ENCODE measurements around the gene SH3BP1.
"Not testable (repeated sequence)": the region's sequence is repeated elsewhere in the genome, so short reads cannot be mapped to it uniquely, and the experiment has no call there.

The SH3BP1 gene

DNA sequence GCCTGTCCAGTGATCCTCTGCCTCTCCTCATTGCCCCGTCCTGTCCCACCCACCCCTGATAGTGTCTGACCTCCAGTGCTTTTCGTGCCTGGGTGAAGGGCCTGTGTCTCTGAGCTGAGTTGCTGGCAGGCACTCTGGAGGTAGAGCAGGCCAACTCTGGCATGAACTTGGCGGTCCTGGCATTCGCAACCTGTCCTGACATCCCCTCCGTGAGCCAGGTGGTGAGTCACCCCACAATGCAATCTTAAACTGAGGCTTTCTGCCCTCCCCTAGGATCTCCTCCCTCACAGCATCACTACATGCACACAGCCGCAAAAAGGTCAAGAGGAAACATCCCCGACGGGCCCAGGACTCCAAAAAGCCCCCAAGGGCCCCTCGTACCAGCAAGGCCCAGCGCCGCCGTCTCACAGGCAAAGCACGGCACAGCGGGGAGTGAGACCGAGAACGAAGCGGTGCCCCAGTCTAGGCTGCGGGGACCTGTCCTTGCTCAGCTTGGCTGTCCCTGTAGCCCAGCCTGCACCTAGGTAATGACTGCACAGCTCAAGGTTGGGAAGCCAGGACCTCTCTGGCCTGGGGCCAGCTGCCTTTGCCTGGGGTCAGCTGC is 51.5 kb downstream of the SH3BP1 start:
- H3K27me3 Mint-ChIP-seq: no peaks in the 10 kb centered on the region
- H3K36me3 Mint-ChIP-seq: peaks cover 40% of the 10 kb centered on the region

DNA sequence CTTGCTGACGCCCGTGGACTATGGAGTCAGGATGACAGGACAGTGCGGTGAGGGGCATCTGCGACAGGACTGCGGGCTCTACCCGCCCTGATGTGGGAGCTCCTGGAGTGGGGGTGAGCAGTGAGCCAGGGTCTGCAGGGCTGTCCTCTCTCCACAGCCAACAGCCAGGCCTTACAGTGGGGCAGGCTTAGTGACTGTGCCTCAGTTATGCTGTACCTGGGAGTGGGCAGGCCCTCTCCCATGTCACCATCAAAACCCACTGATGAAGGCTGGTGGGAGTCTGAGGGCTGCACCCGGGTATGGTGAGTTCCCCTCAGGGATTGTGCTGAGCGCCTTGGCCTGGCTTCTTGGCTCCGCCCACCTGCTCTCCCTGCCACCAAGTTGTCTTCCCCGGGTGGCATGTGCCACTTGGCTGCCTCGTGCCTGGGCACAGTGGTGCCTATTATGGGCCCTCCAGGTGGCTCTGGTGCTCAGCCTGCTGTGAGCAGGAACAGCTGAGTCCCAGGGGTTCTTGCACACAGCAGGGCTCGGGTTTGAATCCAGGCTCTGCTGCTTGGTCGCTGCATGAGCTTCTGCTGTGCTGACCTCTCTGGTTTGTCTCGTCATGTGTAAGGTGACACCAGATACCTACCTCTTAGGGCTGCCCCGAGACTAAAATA is 53.3 kb downstream of the SH3BP1 start:
- DNase-seq: no peak
- Mint-ChIP-seq H3K4me1 (peaks cover 23% of the 10 kb centered on the region), H3K27ac (no peak overlapping the region), H3K27me3 (no peaks in the 10 kb centered on the region), H3K4me3 (no peak overlapping the region), H3K36me3 (peaks cover 34% of the 10 kb centered on the region), H3K9me3 (no peaks in the 10 kb centered on the region)
- CTCF ChIA-PET: interaction anchor here (1.3 to 1.8 kb wide), 2 partner anchors 11 to 50 kb away, joined by 5 to 6 read pairs; no protein-coding TSS in a partner anchor

More for the DNA sequence above, 51.5 kb downstream of the SH3BP1 start:
- CTCF ChIA-PET: interaction anchor here (1.3 to 1.8 kb wide), 2 partner anchors 10 to 48 kb away, joined by 5 to 6 read pairs; no protein-coding TSS in a partner anchor
- H3K4me3 Mint-ChIP-seq: no peak overlapping the region
- H3K9me3 Mint-ChIP-seq: no peaks in the 10 kb centered on the region
- DNase-seq: no peak
- peaks cover 24% of the 10 kb centered on the region for H3K4me1 Mint-ChIP-seq
- H3K27ac Mint-ChIP-seq: no peak overlapping the region

DNA sequence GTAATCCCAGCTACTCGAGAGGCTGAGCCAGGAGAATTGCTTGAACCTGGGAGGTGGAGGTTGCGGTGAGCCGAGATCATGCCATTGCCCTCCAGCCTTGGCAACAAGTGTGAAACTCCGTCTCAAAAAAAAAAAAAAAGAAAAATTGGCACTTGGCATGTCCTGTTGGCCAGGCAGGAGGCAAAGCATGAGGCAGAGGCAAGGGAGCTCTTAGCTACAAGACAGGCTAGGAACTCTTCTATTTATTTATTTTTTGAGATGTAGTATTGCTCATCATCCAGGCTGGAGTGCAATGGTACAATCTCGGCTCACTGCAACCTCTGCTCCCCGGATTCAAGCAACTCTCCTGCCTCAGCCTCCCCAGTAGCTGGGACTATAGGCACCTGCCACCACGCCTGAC is 54.7 kb downstream of the SH3BP1 start:
- H3K4me3 Mint-ChIP-seq, DNase-seq, H3K27me3 Mint-ChIP-seq, H3K27ac Mint-ChIP-seq, H3K9me3 Mint-ChIP-seq: not testable (repeated sequence)
- CTCF ChIA-PET: interaction anchor here (0.6 to 3.0 kb wide), 2 partner anchors 51 to 1249 kb away, joined by 3 to 10 read pairs; no protein-coding TSS in a partner anchor
- peaks cover 15% of the 10 kb centered on the region for H3K4me1 Mint-ChIP-seq
- H3K36me3 Mint-ChIP-seq: peaks cover 25% of the 10 kb centered on the region

DNA sequence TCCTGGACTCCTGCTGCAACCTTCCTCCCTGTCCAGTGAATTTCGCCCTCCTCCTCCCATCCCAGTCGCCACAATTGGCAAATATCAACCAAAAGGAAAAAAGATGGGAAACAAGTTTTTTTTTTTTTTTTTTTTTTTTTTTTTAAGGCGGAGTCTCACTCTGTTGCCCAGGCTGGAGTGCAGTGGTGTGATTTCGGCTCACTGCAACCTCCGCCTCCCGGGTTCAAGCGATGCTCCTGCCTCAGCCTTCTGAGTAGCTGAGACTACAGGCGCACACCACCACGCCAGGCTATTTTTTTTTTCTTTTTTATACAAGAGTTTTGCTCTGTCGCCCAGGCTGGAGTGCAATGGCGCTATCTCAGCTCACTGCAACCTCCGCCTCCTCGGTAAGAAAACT is 56.8 kb downstream of the SH3BP1 start:
- not testable (repeated sequence) for DNase-seq, H3K9me3 Mint-ChIP-seq
- peak overlapping the region; percentile 46 for H3K4me3 Mint-ChIP-seq

DNA sequence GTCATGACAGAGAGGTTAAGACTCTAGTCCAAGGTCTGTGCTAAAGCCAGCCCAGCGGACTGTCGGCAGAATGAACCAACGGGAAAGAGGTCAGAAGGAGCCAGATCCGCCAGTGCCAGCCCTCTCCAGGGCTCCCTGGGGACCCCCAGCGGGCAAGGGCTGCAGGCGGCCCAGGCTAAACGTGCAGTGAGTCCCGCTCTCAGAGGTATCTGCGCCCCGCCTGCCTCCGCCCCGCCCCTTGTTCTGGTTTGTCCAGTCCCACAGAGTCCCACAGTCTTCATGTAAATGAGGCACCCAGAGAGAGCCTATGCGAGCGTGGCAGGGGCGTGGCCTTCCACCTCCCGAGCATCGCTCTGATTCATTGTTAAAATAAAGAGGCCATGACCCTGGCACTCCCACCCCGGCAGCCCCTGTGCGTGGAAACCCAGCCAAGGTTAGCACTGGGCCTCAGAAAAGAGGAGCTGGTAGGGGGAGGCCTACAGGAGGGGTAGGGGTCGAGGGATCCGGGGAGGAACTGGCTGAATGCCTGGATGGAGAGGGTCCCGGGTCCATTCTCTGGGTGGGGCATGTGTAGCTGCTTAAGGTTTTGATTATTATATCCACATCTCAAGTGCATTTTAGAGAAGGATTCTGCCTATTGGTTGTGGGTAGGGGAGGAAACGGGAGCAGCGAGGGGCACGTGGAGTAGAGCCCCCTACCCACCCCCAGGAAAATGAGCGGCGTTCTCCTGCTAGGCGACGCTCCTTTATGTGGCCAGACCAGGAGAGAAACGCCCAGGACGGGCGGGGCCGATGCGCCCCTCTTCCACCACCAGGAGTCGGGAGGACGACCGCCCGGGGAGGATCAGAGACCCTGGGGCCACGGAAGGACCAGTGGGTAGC is 57.4 kb downstream of the SH3BP1 start, which contains the start of gene TRIOBP:
Gene TRIOBP (plus strand): TSS at position 392 of the 881 bp plus-strand sequence. CDS start 4,318 bp downstream, outside the sequence.
- Mint-ChIP-seq H3K4me3 (peak within 1 kb of the TSS; percentile 71), H3K36me3 (peaks cover 9% of the 10 kb centered on the region), H3K4me1 (peaks cover 15% of the 10 kb centered on the region), H3K27me3 (no peaks in the 10 kb centered on the region), H3K9me3 (no peaks in the 10 kb centered on the region), H3K27ac (peak within 1 kb of the TSS; percentile 67)
- CTCF ChIA-PET: interaction anchor here (1.3 to 3.0 kb wide), 4 partner anchors 15 to 64 kb away, joined by 4 to 10 read pairs (median 6); no protein-coding TSS in a partner anchor
- peak; percentile 96 for DNase-seq

More for the DNA sequence above, 56.8 kb downstream of the SH3BP1 start:
- CTCF ChIA-PET: interaction anchor here (1.3 to 3.0 kb wide), 4 partner anchors 10 to 64 kb away, joined by 3 to 10 read pairs (median 5); partner anchors contain the start of gene NOL12
- Mint-ChIP-seq H3K36me3 (peaks cover 13% of the 10 kb centered on the region), H3K4me1 (peaks cover 15% of the 10 kb centered on the region), H3K27ac (peak overlapping the region; percentile 67)
- not testable (repeated sequence) for H3K27me3 Mint-ChIP-seq

DNA sequence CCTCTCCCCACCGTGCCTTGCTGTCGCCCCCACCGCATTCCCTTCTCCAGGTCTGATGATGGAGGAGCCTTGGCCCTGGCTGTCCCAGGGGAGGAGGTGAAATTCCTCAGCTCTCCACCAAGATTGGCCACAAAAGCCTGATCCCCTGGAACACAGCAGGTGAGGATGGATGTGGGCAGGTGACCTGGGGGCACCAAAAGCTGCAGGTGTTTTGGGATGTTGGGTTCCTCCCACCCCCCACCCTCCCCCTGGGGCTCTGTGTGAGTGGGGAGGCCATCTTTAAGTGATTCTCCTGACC is 58.0 kb downstream of the SH3BP1 start:
- H3K4me1 Mint-ChIP-seq: peaks cover 15% of the 10 kb centered on the region
- no peak overlapping the region for H3K4me3 Mint-ChIP-seq
- H3K9me3 Mint-ChIP-seq: no peaks in the 10 kb centered on the region
- H3K36me3 Mint-ChIP-seq: peaks cover 9% of the 10 kb centered on the region
- no peaks in the 10 kb centered on the region for H3K27me3 Mint-ChIP-seq
- H3K27ac Mint-ChIP-seq: no peak overlapping the region
- CTCF ChIA-PET: interaction anchor here (2.0 kb wide), 1 partner anchor 54 kb away, joined by 7 read pairs; no protein-coding TSS in a partner anchor
- DNase-seq: no peak

DNA sequence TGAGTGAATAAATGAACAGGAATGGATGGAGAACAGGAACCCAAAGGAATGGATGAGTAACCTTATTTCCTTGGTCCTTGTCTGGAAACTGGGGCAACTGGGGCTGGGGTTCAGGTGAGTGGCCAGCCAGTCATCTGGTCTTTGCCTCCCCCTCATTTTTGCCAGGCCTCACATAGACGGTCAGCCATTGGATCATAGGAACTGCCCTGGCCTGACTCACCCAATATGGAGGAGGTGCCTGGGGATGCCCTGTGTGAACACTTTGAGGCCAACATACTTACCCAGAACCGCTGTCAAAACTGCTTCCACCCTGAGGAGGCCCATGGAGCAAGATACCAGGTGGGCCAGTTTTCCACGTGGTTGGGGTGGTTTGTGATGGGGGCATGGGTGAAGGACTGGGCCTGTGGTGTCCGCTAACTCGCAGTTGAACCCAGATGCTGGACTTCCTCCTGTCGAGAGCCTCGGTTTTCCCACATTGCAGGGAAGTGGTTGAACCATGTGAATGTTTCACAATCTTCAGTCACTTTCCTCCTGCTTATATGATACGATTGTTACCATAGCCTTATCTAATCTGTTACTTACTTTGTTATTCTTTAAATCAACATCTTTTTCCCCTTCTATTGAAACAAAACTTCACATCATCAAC is 61.8 kb downstream of the SH3BP1 start:
- H3K27ac Mint-ChIP-seq: no peak overlapping the region
- no peaks in the 10 kb centered on the region for H3K9me3 Mint-ChIP-seq
- DNase-seq: no peak
- no peak overlapping the region for H3K4me3 Mint-ChIP-seq
- CTCF ChIA-PET: no interaction called here
- H3K27me3 Mint-ChIP-seq: no peaks in the 10 kb centered on the region
- peaks cover 10% of the 10 kb centered on the region for H3K4me1 Mint-ChIP-seq
- no peaks in the 10 kb centered on the region for H3K36me3 Mint-ChIP-seq

DNA sequence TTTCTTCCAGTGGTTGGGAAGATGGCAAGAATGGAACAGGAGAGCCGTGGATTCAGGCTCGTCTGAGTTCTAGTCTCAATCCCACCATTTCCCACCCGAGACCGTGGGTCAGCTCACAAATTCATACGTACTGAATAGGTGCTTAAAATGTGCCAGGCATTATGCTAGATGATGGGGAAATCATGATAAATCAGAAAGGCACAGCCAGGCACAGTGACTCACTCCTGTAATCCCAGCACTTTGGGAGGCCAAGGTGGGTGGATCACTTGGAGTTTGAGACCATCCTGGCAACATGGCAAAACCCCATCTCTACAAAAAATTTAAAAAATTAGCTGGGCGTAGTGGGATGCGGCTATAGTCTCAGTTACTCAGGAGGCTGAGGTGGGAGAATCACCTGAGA is 64.4 kb downstream of the SH3BP1 start:
- Mint-ChIP-seq H3K36me3 (no peaks in the 10 kb centered on the region), H3K9me3 (no peaks in the 10 kb centered on the region), H3K27ac (no peak overlapping the region), H3K4me3 (no peak overlapping the region), H3K27me3 (no peaks in the 10 kb centered on the region), H3K4me1 (no peaks in the 10 kb centered on the region)
- CTCF ChIA-PET: interaction anchor here (0.6 to 2.1 kb wide), 2 partner anchors 14 to 97 kb away, joined by 3 to 6 read pairs; no protein-coding TSS in a partner anchor
- no peak for DNase-seq

DNA sequence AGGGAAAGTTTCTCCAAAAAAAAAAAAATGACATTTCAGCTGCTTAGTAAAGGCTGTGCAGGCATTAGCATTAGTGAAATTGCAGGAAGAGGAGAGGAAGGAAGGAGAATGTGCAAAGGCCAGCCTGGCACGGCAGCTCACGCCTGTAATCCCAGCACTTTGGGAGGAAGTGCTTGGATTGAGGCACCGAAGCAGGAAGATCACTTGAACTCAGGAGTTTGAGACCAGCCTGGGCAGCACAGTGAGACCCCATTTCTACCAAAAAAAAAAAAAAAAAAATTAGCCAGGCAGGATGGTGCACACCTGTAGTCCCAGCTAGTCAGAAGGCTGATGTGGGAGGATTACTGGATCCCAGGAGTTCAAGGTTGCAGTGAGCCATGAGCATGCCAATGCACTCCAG is 65.2 kb downstream of the SH3BP1 start:
- Mint-ChIP-seq H3K4me3 (no peak overlapping the region), H3K27ac (no peak overlapping the region), H3K9me3 (no peaks in the 10 kb centered on the region), H3K4me1 (no peaks in the 10 kb centered on the region), H3K27me3 (no peaks in the 10 kb centered on the region), H3K36me3 (no peaks in the 10 kb centered on the region)
- DNase-seq: no peak
- CTCF ChIA-PET: no interaction called here

DNA sequence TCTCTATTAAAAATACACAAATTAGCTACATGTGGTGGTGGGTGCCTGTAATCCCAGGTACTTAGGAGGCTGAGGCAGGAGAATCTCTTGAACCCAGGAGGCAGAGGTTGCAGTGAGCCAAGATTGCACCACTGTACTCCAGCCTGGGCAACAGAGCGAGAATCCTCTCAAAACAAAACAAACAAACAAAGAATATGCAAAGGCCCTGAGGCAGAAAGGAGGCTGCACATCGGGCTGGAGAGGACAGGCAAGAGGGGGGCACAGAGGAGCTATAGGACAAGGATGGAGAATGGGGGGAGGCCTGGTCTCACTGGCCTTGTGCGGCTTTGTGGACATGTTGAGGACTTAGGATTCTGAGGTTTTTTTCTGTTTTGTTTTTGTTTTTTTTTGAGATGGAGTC is 65.7 kb downstream of the SH3BP1 start:
- H3K36me3 Mint-ChIP-seq: no peaks in the 10 kb centered on the region
- no peak overlapping the region for H3K4me3 Mint-ChIP-seq
- no peaks in the 10 kb centered on the region for H3K4me1 Mint-ChIP-seq
- no peak overlapping the region for H3K27ac Mint-ChIP-seq
- CTCF ChIA-PET: no interaction called here
- no peaks in the 10 kb centered on the region for H3K9me3 Mint-ChIP-seq
- no peaks in the 10 kb centered on the region for H3K27me3 Mint-ChIP-seq
- no peak for DNase-seq

All from activated naive CD4-positive, alpha-beta T cell treated with anti-CD3 and anti-CD28 coated beads, Interleukin-2, amount 10 ng/mL, durations not matched to agents 7 days and 5 days (primary cell).